ENCODE data around the gene LY86.
"Not testable (repeated sequence)": the region's sequence is repeated elsewhere in the genome, so short reads cannot be mapped to it uniquely, and the experiment has no call there.

Gene LY86

GRCh38 chr6:6659600-6660327 is 71.2 kb downstream of the LY86 start:
- no peak overlapping the region for H3K4me3 ChIP-seq (ENCODE audit: low read length)
- no peak for DNase-seq (ENCODE audit: low read depth)
- TF ChIP-seq CTCF (conservative IDR thresholded peaks at IDR 0.05; ENCODE audit: low read depth, low read length) = no peak

GRCh38 chr6:6660339-6661045 is 72.0 kb downstream of the LY86 start:
- TF ChIP-seq CTCF (conservative IDR thresholded peaks at IDR 0.05; ENCODE audit: low read depth, low read length) = no peak
- H3K4me3 ChIP-seq (ENCODE audit: low read length) = no peak overlapping the region
- no peak for DNase-seq (ENCODE audit: low read depth)

- TF ChIP-seq CTCF (conservative IDR thresholded peaks at IDR 0.05; ENCODE audit: low read depth, low read length) = no peak
- H3K4me3 ChIP-seq (ENCODE audit: low read length) = no peak overlapping the region
- DNase-seq (ENCODE audit: low read depth) = no peak
Observed at GRCh38 chr6:6661191-6661590, 72.7 kb downstream of the LY86 start.

DNA sequence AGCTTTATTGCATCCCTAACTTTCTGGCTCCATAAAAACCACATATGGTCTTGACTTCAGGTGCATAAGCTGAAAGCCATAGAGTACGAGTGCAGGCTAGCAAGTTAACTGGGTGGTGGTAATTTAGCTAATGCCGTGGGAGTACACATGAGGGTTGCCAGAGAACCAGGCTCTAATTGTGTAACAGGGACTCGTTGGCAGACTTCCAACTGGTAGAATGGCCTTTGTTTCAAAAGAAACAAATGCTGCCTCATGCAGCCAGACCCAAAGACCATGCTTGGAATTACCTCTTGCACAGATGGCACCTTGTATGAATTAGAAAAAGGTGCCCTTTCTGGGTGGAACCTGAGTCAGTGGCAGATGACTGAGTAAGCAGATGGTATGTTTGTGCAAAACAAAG is 73.2 kb downstream of the LY86 start:
- H3K4me3 ChIP-seq (ENCODE audit: low read length) = no peak overlapping the region
- no peak for TF ChIP-seq CTCF (conservative IDR thresholded peaks at IDR 0.05; ENCODE audit: low read depth, low read length)
- peak; percentile 68 for DNase-seq (ENCODE audit: low read depth)

- no peak for TF ChIP-seq CTCF (conservative IDR thresholded peaks at IDR 0.05; ENCODE audit: low read depth, low read length)
Observed at GRCh38 chr6:6663421-6664135, 75.1 kb downstream of the LY86 start.

GRCh38 chr6:6665555-6666243 is 77.2 kb downstream of the LY86 start:
- no peak overlapping the region for H3K4me3 ChIP-seq (ENCODE audit: low read length)
- no peak for TF ChIP-seq CTCF (conservative IDR thresholded peaks at IDR 0.05; ENCODE audit: low read depth, low read length)
- no peak for DNase-seq (ENCODE audit: low read depth)

More at GRCh38 chr6:6663421-6664135, 75.1 kb downstream of the LY86 start:
- no peak for DNase-seq (ENCODE audit: low read depth)
- H3K4me3 ChIP-seq (ENCODE audit: low read length) = no peak overlapping the region

GRCh38 chr6:6670150-6670549 is 81.6 kb downstream of the LY86 start:
- H3K4me3 ChIP-seq (ENCODE audit: low read length); DNase-seq (ENCODE audit: low read depth): not testable (repeated sequence)

Measured in retinal pigment epithelial cell (primary cell).